Stomach (tissue), 4 donors: Measurements from ENCODE around the gene AIFM3.

Experiments used
- POLR2A ChIP-seq, 4 donors: fragments of 450-650 bp; IDR thresholded peaks; one replicate each; pipeline ENCODE4 v1.6.1; 2016; ENCODE audit warnings: antibody characterized with exemption in 4 of 4, control low read depth in 2 of 4, mild to moderate bottlenecking in 1 of 4, moderate library complexity in 1 of 4
- POLR2AphosphoS5 ChIP-seq, 3 donors: sonication (generic); formaldehyde crosslinking; IDR thresholded peaks; one replicate each; pipeline ENCODE4 v1.6.1; 2016; ENCODE audit warnings: antibody characterized with exemption in 3 of 3
- TF ChIP-seq, protein P1 (sequence below), 7 experiments: fragments of 450-650 bp in 4 of 7; fragments of 200-600 bp in 3 of 7; sonication (generic) in 3 of 7; IDR thresholded peaks; one replicate each; pipeline ENCODE4 v1.5.1; 2016 to 2019; ENCODE audit warnings: antibody characterized with exemption in 7 of 7, control low read depth in 2 of 7, mild to moderate bottlenecking in 1 of 7

DNA sequence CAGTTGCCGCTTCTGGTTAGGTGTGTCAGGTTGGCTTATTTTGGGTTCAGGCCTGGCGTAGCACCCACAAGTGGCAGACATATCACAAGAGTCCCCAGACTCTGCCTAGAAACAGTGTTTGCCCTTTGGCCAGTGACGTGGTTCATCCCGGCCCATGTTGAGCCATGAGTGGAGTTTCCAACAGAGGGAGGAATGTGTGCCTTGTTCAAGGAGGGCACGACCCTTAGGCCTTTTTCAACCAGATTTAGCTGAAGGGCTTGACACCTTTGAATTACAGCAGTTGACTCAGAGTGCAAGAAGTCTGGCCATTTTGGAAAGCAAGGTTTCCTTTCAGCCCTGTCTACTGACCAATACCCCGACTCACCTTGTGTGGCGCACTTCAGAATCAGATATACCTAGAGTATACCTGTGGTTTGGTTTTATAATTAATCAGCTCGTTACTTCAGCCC, 15.1 kb upstream of the AIFM3 start:
- TF ChIP-seq, protein P1, sequence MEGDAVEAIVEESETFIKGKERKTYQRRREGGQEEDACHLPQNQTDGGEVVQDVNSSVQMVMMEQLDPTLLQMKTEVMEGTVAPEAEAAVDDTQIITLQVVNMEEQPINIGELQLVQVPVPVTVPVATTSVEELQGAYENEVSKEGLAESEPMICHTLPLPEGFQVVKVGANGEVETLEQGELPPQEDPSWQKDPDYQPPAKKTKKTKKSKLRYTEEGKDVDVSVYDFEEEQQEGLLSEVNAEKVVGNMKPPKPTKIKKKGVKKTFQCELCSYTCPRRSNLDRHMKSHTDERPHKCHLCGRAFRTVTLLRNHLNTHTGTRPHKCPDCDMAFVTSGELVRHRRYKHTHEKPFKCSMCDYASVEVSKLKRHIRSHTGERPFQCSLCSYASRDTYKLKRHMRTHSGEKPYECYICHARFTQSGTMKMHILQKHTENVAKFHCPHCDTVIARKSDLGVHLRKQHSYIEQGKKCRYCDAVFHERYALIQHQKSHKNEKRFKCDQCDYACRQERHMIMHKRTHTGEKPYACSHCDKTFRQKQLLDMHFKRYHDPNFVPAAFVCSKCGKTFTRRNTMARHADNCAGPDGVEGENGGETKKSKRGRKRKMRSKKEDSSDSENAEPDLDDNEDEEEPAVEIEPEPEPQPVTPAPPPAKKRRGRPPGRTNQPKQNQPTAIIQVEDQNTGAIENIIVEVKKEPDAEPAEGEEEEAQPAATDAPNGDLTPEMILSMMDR (IDR thresholded peaks at IDR 0.05): no peak
- no peak for TF ChIP-seq POLR2AphosphoS5 (IDR thresholded peaks at IDR 0.05)
- TF ChIP-seq POLR2A (IDR thresholded peaks at IDR 0.05): no peak
